Neural progenitor cell (in vitro differentiated cells): ENCODE results near the gene PACRG.

Experiments
- EZH2 ChIP-seq: fragments of 200-600 bp; sonication (generic); IDR thresholded peaks from 2 replicates; pipeline ENCODE4 v1.6.1; 2017; ENCODE audit warnings: antibody characterized with exemption, mild to moderate bottlenecking, moderate library complexity
- TF ChIP-seq, protein P1 (sequence below): fragments of 200-600 bp; sonication (generic); IDR thresholded peaks from 2 replicates; pipeline ENCODE4 v1.5.1; 2017; ENCODE audit warnings: antibody characterized with exemption, mild to moderate bottlenecking

DNA sequence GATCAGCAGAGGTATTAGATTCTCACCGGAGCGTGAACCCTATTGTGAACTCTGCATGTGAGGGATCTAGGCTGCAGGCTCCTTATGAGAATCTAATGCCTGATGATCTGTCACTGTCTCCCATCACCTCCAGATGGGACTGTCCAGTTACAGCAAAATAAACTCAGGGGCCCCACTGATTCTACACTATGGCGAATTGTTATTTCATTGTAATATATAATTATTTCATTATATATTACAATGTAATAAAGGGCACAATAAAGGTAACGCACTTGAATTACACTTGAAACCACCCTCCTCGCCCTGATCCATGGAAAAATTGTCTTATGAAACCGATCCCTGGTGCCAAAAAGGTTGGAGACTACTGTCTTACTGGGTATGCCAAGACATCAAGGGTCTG lies 18.8 kb upstream of the PACRG start:
- TF ChIP-seq, protein P1, sequence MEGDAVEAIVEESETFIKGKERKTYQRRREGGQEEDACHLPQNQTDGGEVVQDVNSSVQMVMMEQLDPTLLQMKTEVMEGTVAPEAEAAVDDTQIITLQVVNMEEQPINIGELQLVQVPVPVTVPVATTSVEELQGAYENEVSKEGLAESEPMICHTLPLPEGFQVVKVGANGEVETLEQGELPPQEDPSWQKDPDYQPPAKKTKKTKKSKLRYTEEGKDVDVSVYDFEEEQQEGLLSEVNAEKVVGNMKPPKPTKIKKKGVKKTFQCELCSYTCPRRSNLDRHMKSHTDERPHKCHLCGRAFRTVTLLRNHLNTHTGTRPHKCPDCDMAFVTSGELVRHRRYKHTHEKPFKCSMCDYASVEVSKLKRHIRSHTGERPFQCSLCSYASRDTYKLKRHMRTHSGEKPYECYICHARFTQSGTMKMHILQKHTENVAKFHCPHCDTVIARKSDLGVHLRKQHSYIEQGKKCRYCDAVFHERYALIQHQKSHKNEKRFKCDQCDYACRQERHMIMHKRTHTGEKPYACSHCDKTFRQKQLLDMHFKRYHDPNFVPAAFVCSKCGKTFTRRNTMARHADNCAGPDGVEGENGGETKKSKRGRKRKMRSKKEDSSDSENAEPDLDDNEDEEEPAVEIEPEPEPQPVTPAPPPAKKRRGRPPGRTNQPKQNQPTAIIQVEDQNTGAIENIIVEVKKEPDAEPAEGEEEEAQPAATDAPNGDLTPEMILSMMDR, result no peak
- no peak for TF ChIP-seq EZH2
